Measurements from ENCODE around the gene CDC20B. TPM values are rescaled to one million over a fixed set of nuclear protein-coding genes. Genes with fewer than 3 reads are reported as not detected.

The CDC20B gene
- total and polyA plus RNA-seq, 8 donors = 6.6 to 21.8 (median 16.6) TPM; not detected in 2

GRCh38 chr5:55176176-55176818 is 3.3 kb upstream of the CDC20B start:
- intact Hi-C loops (cut with DNase I) = no loop called here

GRCh38 chr5:55175781-55176175 is 2.8 kb upstream of the CDC20B start:
- Histone ChIP-seq H3K27me3 (peaks cover 68 to 96% of the 10 kb centered on the region in 2 donors), H3K4me3 (peak overlapping the region in 1 of 2 donors; percentile 18), H3K4me1 (peaks cover 17 to 31% of the 10 kb centered on the region in 2 donors), H3K27ac (no peak overlapping the region), H3K36me3 (no peaks in the 10 kb centered on the region), H3K9me3 (no peaks in the 10 kb centered on the region)
- no peak for ATAC-seq
- TF ChIP-seq CTCF (IDR thresholded peaks at IDR 0.05) = no peak
- intact Hi-C loops (cut with DNase I) = no loop called here
- no peak for DNase-seq

More at GRCh38 chr5:55176176-55176818, 3.3 kb upstream of the CDC20B start:
- DNase-seq = peak in 2 of 4 donors; percentile 46 to 82
- peak; percentile 31 for ATAC-seq
- Histone ChIP-seq H3K36me3 (no peaks in the 10 kb centered on the region), H3K4me1 (peaks cover 17 to 31% of the 10 kb centered on the region in 2 donors), H3K9me3 (no peaks in the 10 kb centered on the region), H3K4me3 (peak overlapping the region in 1 of 2 donors; percentile 18), H3K27ac (no peak overlapping the region), H3K27me3 (peaks cover 74 to 96% of the 10 kb centered on the region in 2 donors)
- TF ChIP-seq CTCF (IDR thresholded peaks at IDR 0.05) = peak in 1 of 2 donors; percentile 24

- DNase-seq (no peak), ATAC-seq (no peak)
- Histone ChIP-seq H3K4me1 (peaks cover 17 to 31% of the 10 kb centered on the region in 2 donors), H3K27ac (no peak overlapping the region), H3K27me3 (peaks cover 53 to 94% of the 10 kb centered on the region in 2 donors), H3K36me3 (no peaks in the 10 kb centered on the region), H3K4me3 (peak overlapping the region; percentile 26 to 47), H3K9me3 (no peaks in the 10 kb centered on the region)
- no peak for TF ChIP-seq CTCF (IDR thresholded peaks at IDR 0.05)
- intact Hi-C loops (cut with DNase I) = no loop called here
These were observed 782 bp upstream of the CDC20B start for GRCh38 chr5:55173687-55174230.

- peak; percentile 76 to 77 for TF ChIP-seq CTCF (IDR thresholded peaks at IDR 0.05)
- DNase-seq (peak in 2 of 4 donors; percentile 63 to 83), ATAC-seq (peak; percentile 89)
- no peaks in the 10 kb centered on the region for H3K9me3 ChIP-seq
- no peak overlapping the region for H3K27ac ChIP-seq
- peaks cover 39 to 94% of the 10 kb centered on the region in 2 donors for H3K27me3 ChIP-seq
- intact Hi-C loops (cut with DNase I) = no loop called here
- H3K4me3 ChIP-seq = peak overlapping the region; percentile 26 to 47
- H3K36me3 ChIP-seq = no peaks in the 10 kb centered on the region
- peaks cover 17 to 31% of the 10 kb centered on the region in 2 donors for H3K4me1 ChIP-seq
These were observed 702 bp downstream of the CDC20B start for GRCh38 chr5:55172051-55172899.

GRCh38 chr5:55171471-55171870 is 1.5 kb downstream of the CDC20B start:
- intact Hi-C loops (cut with DNase I) = no loop called here
- Histone ChIP-seq H3K4me1 (peaks cover 17 to 27% of the 10 kb centered on the region in 2 donors), H3K9me3 (no peaks in the 10 kb centered on the region), H3K27ac (no peak overlapping the region), H3K36me3 (no peaks in the 10 kb centered on the region), H3K4me3 (no peak overlapping the region), H3K27me3 (peaks cover 31 to 92% of the 10 kb centered on the region in 2 donors)
- DNase-seq = no peak
- no peak for TF ChIP-seq CTCF (IDR thresholded peaks at IDR 0.05)
- ATAC-seq = no peak

All from left lung (tissue), 10 donors.